Fibroblast of the aortic adventitia (primary cell): ENCODE measurements around the gene RTN1. TPM values are rescaled to one million over a fixed set of nuclear protein-coding genes. Genes with fewer than 3 reads are reported as not detected.
"Not testable (repeated sequence)": the region's sequence is repeated elsewhere in the genome, so short reads cannot be mapped to it uniquely, and the experiment has no call there.

Experiments
- DNase-seq: peaks from one replicate; pipeline ENCODE4 v3.0.0-alpha.2; 2010; ENCODE audit warnings: low read depth
- H3K4me3 ChIP-seq: 2 replicates; pipeline ENCODE4 v1.5.1; 2011; ENCODE audit warnings: low read depth, mild to moderate bottlenecking, control low read depth, low read length, moderate library complexity
- CTCF ChIP-seq: IDR thresholded peaks from 2 replicates; pipeline ENCODE4 v1.5.1; 2011; ENCODE audit warnings: mild to moderate bottlenecking, low read length, control low read depth, inconsistent platforms; ENCODE audit not compliant: insufficient read depth
- total RNA-seq: library from RNA; depleted of rRNA; stranded (reverse); fragments of >200 nt; gene quantifications from 2 replicates; pipeline ENCODE4 v1.2.3, GENCODE V29; 2012; ENCODE audit warnings: low replicate concordance

Gene RTN1
- total RNA-seq, 1 donor: 0.27 TPM

GRCh38 chr14:59679872-59680271 is 190.7 kb downstream of the RTN1 start:
- H3K4me3 ChIP-seq: no peak overlapping the region
- no peak for TF ChIP-seq CTCF
- DNase-seq: peak; percentile 44

- DNase-seq: no peak
- no peak overlapping the region for H3K4me3 ChIP-seq
Observed at GRCh38 chr14:59678352-59678751, 192.2 kb downstream of the RTN1 start.

GRCh38 chr14:59677771-59678231 is 192.8 kb downstream of the RTN1 start:
- peak; percentile 70 for DNase-seq
- TF ChIP-seq CTCF: no peak
- no peak overlapping the region for H3K4me3 ChIP-seq

More at GRCh38 chr14:59678352-59678751, 192.2 kb downstream of the RTN1 start:
- TF ChIP-seq CTCF: no peak

- no peak overlapping the region for H3K4me3 ChIP-seq
- TF ChIP-seq CTCF: no peak
Observed at GRCh38 chr14:59675394-59675793, 195.2 kb downstream of the RTN1 start.

GRCh38 chr14:59664741-59665140 is 205.8 kb downstream of the RTN1 start:
- TF ChIP-seq CTCF: no peak
- no peak for DNase-seq
- no peak overlapping the region for H3K4me3 ChIP-seq

More at GRCh38 chr14:59675394-59675793, 195.2 kb downstream of the RTN1 start:
- no peak for DNase-seq

GRCh38 chr14:59657769-59658168 is 212.8 kb downstream of the RTN1 start:
- no peak for DNase-seq
- no peak for TF ChIP-seq CTCF
- no peak overlapping the region for H3K4me3 ChIP-seq

- TF ChIP-seq CTCF: no peak
- H3K4me3 ChIP-seq: no peak overlapping the region
- no peak for DNase-seq
Observed at GRCh38 chr14:59656473-59656872, 214.1 kb downstream of the RTN1 start.

- not testable (repeated sequence) for DNase-seq, H3K4me3 ChIP-seq
Observed at GRCh38 chr14:59654131-59654530, 216.4 kb downstream of the RTN1 start.

- H3K4me3 ChIP-seq: not testable (repeated sequence)
Observed at GRCh38 chr14:59646832-59647231, 223.7 kb downstream of the RTN1 start.

More at GRCh38 chr14:59646832-59647231, 223.7 kb downstream of the RTN1 start:
- not testable (repeated sequence) for DNase-seq
